Measurements from ENCODE around the gene USP6NL.

The USP6NL gene

DNA sequence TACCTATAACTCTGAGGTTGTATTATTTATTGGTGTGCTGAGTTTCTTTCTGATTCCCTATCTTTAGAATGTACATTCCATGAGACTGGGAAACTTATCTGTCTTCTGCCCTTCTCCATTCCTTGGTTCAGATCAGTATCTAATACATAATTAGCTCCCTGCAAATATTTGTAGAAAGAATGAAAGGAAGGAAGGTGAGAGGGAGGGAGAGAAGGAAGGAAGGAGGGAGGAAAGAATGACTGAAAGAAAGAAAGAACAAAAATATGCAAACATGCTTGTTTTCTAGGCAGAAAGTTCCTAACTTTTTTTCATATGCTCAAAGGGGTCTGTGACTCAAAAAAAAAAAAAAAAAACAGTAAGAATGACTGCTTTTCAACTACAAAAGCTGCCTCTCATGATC lies 3.9 kb upstream of the USP6NL start:
- no peak for DNase-seq

DNA sequence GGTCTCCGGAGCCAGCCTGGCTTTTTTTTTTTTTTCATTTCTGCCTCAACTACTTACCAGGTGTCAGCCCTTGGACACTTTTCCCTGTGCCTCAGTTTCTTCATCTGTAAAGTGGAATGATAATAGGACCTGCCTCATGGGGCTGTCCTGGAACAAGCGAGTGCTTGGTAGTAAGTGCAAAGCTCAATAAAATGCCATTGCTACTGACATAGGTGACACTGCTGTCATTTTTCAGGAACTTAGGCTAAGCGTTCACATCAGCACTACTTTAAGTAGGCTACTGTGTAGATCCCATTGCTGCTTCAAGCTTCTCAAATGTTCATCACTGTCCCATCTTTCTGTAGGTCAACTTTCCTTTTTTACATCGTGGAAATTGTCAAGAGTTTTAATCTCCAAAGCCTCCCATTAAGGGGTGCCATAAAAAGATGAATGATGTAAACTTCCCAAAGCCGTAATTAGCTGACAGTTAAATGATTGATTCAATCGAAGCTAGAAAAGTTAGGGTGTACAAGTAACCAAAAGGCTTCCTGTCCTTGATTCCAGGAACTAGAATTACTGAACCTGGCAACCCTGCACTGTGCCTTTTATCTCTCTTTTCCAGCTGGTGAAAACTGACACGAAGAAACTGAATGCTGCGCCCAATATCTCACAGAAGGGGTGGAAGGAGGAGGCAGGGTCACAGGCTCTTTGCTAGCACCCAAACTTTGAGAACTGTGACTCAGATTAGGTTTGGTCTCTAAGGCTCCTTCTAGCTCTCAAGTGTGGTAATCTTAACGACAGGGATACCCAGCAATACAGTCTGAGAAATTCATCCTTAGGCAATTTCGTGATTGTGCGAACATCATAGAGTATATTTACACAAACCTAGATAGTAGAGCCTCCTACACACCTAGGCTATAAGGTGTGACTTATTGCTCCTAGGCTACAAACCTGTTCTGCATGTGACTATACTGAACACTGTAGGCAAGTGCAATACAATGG lies 861 bp upstream of the USP6NL start:
- DNase-seq: no peak

DNA sequence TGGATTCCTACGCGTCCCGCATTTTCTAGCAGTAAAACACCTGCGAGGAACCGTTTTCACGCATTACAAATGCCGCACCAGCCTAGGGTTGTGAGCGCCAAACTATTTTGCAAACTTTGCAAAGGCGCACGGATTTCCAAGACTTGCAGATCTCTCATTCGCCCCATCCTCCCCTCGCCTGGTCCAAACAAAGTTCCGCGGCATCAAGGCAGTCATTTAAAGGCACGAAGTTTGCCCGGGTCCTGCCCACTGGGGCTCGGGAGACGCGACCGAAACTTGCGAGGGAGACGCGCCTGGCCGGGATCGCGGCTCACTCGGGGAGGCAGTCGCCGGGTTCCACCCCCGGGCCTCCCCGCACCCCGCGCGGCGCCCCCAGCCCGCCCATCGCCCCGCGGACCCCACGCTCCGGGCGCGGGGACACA lies 613 bp downstream of the USP6NL start:
- no peak for DNase-seq

DNA sequence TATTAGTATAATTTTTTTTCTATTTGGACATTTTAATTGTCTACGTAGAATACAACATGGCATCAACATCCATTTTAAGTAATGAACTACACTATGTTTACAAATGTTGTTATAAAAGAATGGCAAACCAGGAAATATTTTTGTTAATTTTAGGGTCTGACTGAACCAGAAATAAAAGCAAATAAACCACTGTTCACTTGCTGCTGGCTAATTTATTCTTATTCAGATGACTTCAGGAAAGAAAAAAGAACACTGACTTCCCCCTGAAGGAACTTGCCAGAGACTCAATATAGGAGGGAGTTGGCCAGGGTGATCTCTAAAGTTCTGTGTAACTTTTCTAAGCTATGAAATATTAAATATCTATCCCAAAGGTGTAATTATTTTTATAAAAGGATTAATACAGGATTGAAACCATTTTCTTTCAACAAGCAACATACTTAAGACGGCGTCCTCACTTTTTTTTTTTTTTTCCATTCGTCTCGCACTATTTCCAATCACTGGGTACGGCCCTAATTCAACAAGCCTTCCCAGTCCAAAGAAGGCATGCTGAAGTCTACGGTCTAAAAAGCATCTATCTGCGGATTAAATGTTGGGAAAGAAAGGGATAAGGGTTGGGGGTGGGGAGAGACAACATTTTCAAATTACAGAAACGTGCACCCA lies 1.2 kb downstream of the USP6NL start:
- no peak for DNase-seq

DNA sequence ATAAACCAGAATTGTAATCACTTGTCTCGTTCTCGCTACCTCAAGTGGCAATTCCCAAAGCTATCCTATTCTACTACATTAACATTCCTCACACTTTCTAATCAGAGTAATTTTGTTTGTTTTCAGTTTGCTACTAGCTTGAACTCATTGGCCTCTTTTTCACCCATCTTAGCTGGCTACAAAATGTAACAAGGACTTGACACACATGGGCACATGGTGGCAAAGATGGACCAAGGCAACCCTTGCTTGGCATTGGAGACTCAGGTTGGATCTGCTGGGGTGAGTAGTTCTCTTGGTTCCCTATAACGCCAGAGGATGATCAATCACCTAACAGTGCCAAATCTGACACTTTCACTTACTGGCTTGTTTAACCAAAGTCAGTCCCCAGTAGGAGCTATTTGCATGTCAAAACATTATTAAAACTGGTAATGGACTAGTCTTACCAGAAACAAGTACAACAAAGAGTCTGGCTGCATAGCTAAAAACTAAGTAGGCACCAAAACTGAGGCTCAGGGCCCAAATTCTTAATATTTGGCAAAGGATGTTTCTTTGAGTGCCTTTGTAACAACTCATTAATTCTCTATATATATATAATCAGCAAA lies 1.9 kb downstream of the USP6NL start:
- DNase-seq: no peak

DNA sequence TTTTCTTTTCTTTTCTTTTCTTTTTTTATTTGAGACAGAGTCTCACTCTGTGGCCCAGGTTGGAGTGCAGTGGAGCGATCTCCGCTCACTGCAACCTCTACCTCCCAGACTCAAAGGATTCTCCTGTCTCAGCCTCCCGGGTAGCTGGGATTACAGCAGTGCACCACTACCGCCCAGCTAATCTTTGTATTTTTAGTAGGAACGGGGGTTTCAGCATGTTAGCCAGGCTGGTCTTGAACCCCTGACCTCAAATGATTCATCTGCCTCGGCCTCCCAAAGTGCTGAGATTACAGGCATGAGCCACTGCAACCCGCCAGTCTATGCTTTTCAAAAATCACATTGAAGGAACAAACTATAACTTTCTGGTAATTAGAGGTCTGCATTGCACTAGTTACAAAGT lies 2.4 kb downstream of the USP6NL start:
- DNase-seq: no peak

DNA sequence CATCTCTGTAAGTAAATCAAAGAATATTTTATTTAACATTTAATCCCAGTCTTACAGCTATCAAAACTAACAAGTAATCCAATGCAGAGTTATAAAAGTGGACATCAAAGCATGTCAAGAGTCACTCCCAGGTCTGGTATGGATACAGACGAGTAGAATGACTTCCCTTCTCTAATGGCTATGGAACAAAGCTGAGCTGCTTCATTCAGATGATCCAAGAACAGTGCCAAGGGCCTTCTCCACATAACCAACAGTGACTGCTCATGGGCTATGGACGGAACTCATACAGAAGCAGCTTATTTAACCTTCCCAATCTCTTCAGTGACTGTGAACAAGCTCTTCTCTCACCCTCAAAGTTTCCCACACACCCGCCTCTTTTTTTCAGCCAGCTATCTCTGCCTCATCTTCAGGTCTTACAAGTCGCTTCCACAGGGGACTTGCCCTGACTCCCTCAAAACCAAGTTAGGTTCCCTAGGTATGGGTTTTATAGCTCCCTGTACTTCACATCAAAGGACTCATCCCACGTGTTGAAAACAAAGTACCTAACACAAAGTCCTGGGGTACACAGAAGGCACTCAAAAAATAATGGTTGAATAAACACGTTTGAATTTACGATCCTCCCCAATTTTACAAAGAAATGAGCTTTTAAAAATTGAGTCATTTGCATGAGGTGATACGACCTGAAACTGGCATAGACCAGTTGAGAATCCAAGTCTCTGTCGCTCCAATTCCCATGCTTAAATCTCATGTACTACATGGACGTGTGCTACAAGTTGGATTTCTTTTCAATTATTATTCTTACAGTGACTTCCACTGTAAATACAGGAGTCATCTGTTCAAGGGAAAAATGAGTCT lies 3.1 kb downstream of the USP6NL start:
- no peak for DNase-seq

DNA sequence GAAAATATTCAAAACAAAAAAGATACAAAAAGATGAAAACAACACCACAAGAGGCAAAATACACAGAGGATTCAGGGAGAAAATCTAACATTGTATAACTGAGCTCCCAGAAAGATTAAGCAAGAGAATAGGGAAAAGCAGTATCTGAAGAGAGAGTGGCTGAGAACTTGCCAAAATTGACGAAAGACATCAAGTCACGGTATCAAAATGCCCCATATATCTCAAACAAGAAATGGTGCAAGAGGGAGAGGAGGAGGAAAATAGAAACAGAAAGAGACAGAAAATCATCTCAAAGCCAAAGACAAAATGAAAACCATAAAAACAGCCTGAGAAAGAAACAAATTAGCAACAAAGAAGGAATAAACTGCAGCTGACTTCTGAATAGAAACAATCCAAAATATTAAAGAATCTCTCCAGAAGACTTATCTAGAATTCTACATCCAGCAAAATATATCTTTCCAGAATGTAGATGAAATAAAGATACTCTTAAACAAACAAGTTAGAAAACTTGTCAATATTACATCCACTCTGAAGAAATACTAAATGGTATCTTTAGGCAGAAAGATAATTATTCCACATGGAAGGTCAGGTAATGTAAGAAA lies 5.5 kb downstream of the USP6NL start:
- DNase-seq: no peak

DNA sequence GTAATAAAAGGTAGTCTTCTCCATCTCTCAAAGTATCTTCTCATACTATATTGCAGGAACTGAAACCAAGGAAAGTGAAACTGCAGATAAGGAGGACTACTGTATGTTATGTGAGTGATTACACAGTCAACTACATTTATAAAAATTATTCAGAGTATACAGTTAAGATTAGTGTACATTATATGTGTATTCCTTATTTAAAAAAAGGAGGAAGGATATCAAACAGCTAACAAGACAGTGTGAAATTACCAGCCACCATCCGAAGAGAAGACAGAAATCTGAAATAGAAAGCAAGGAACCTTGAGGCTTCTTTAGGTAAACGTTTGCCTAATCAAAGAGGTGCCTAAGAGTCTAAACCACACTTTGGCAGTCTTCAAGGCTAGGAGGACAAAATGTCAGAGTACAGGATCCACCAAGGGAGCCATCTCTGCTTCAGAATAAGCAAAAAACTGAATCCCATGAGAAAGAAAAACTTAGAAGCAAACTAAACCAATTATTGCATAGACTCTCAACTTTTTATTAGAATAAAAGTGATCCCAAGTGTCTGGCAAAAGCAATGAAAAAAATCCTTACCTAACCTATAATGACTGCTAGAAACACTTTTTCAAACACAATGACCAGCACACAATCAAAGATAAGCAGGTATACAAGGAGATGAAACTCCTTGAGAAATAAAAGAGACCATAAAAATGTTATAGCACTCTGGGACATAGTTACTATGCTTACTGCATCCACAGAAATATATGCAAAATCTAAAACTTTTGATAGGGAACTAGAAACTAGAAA lies 6.4 kb downstream of the USP6NL start:
- DNase-seq: no peak

DNA sequence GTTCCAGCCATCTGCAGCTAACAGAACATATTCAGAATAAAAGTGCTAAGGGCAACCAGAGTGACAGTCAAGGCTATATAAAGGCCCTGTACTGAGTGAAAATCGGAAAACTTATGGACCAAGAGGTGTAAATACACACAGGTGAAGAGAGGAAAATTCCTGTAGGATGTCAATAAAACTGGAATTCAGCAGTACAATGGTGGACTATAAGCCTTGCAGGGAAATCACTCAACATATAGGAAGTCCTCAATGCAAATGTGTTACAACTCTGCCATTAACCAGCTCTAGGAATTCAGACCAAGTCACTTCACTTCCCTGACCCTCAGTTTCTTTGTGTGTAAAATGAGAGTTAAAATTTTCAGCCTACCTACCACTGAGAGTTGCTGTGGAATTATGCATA lies 7.7 kb downstream of the USP6NL start:
- no peak for DNase-seq

DNA sequence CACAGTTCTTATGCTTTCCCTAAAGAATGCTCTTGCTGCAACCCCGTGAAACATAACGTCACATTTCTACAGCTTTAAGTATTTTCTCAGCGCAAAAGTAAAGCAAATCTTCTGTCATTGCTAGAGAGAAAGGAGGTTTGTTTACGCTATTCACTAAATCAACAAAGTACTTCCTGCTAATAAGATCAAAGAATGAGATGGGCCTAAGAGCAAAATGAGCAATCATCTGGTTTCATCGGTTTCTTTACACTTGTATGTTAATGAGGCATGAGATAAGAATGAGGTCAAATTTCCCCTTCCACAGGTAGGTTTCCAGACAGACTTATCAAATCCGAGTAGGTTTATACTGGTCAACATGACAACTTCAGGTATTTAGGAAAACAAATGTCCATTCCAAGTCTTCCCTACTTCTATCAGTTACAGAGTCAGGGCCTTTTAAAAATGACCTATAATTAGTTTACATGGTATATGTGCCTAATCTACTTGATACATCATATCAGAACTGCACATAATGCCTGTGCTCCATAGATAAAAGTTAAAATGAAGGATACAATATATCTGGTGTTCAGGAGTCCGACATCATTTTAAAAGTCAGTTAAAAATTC lies 8.4 kb downstream of the USP6NL start:
- no peak for DNase-seq

DNA sequence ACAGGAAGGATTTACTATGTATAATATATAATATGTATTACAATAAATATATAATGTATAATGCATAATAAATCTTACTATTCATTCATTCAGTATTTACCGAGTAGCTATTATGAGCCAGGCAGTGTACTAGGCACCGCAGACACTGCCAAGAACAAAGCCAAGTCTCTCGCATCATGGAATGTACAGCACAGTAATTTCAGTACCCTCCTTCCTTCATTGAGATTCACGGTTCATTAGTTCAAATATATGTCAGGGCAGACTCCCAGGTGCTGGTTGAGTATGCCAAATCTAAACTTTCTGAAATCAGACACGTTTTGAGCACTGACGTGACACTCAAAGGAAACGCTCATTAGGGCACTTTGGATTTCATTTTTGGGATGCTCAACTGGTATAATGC lies 9.1 kb downstream of the USP6NL start:
- DNase-seq: no peak

DNA sequence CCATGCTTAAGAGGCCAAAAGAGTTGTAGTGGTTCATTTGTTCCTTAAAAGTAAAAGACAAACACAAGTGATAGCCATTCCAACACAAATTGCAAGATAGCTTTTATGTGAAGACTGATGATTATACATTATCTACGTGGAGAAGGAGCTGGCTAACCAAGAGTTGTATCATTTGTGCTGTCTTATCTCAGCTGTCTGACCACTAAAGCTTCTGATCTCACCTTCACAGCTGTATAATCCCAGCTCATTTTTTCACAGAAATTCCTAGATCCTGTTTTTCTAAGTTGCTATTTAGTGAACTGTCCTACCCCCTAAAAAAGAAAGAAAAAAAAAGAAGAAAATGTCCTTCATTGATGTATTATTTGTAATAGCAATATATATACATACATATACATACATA lies 9.8 kb downstream of the USP6NL start:
- DNase-seq: no peak

DNA sequence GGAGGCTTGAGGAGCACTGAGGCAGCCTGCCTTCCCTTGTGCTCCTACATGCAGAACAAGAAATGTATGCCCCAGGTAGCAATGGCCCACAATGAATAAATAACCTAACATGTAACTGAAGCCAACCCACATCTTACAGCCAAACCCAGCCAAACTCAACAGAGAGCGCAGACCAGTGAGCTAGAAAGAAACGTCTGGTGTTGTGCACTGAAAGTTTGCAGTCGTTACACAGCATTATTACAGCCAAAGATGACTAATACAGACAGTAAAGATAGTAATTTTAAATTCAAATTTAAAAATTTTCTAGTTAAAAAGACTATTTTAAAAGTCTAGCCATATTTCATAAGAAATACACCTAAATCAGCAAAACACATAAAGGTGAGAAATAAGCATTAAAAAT lies 11.2 kb downstream of the USP6NL start:
- no peak for DNase-seq

DNA sequence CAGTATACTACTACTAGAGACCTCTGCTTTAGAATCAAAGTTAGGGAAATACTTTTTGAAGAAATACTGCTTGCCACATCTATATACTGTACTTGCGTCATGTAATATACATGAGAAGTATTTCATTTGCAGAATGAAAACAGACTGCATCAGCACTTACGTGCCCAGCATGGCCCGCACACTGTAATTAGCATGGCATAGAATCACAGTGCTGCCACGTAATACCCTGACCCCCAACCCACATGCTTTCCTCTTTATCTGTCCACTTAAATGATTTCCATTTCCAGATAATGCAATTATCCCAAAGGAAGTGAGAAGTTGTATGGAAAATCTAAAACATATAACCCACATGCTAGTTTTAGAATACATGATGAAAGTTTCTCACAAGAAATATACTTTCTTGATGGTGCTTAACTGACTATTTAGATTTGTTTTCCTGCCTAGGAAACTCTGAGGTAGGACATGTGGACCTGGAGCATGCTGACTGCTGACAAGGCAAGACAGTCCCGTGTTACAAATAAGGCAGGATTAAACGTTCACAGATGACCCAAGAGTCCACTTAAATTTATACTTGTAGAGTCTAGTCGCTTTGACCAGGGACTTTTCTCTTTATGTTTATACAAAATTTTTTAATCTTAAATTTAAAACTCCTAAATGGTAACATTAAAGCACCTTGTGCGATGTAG lies 12.6 kb downstream of the USP6NL start:
- DNase-seq: no peak

DNA sequence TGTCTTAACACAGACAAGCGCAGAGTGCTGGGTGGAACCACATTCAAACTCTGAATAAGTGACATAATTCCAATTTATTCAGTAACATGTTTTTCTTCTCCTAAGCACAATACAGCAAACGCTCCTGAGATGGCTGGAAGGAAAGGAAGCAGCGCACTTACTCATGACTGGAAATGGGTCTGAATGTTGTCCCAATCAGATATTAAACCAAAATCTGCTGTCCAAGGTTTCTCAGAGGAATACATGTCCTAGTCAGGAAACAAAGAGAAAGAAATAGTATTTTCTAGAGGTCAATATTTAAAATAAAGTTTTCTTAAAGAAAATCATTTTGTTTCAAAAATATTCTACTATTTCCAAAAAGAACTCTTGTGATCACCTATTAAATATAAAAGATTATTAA lies 14.0 kb downstream of the USP6NL start:
- no peak for DNase-seq

DNA sequence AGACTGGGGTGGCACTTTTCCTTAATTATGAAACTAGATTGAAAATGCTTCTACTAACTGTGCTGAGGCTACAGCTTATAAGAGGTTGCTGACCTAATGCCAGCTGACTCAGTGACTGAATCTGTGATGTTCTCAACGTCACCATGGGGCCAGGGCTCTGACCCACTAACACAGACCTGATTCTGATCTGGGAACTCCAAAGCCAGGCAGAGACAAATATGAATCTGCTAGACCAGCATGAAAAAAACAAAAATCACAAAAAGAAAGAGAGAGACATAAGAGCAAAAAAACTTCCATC lies 16.1 kb downstream of the USP6NL start:
- DNase-seq: no peak

DNA sequence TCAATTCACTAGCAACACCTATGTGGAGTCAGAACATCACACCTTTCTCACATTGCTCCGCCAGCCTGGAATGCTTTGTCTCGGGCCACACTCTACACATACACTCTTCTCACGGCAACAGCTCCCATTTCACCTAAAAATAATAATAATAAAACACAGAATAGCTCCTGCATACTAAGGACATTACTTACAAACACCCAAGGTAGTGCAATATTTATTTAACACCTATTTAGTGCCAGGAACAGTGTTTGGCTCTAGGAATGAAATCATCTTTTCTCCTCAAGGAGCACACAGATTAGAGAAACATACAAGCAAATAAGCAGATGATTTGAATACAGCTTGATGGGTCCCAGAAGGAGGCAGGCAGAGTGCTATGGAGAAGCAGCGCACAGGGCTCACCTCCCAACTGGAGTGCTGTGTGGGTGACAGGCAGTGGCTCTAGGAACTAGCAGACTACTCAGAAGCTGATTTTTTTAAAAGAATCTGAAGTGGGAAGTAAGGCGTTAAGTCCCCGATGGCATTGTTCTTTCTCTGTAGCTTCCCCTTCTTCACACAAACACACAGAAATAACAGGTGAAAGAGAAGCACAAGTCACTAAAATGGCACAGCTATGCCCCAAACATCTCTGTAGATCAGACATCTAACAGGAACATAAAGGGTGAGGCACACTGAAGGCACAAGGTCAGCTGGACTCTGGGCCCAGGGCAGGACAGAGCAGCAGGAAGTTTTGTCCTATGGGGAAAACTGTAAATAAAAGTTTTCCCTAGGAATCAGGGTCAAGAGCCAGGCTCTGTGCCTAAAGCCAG lies 16.7 kb downstream of the USP6NL start:
- DNase-seq: no peak

DNA sequence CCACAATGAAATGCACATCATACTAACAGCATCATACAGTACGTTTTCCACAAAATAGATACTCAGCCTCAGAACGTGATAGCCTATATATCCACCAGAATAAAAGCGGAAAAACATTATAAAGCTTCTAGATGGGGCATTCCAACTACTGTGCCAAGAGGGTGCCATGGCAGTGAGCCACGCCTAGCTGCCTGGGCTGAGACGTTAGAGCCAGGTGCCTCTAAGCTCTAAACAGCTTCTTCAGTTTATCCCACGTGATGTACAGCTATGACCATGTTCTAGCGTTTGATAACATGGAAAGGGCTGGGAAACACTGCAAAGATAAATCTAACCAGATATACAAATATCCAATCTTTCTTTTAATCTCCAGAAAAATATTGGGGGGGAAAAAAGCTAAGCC lies 17.8 kb downstream of the USP6NL start:
- DNase-seq: no peak

DNA sequence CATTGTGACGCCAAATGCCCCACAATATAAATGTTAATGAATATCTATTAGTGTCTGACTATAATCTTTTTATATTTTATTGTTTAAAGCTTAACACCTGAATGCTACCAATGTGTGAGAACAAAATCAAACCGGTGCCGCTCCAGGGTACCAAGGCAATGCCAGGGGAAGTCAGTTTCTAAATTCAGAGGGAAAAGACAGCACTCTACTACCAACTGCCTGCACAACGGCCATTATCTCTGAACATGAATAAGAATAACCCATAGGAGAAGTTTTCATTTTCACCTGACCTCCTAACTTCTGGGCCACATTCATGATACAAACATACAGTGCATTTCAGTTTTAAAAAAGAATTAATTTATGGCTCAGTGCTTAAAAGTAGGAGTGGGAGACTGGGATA lies 21.7 kb downstream of the USP6NL start:
- no peak for DNase-seq
